Epithelial cell of esophagus (primary cell): ENCODE measurements around the gene FSTL5.
A peak's percentile ranks its signal among the peaks of the same experiment; 100 is the strongest.

Source experiments
- DNase-seq: peaks from one replicate; pipeline ENCODE4 v3.0.0; 2010; ENCODE audit warnings: low read depth
- H3K4me3 ChIP-seq: 2 replicates; pipeline ENCODE4 v1.5.1; 2011; ENCODE audit warnings: mild to moderate bottlenecking, low read length, control low read depth
- CTCF ChIP-seq: IDR thresholded peaks from 2 replicates; pipeline ENCODE4 v1.5.1; 2011; ENCODE audit warnings: low read depth, mild to moderate bottlenecking, low read length, control low read depth, inconsistent platforms; ENCODE audit not compliant: insufficient read depth; ENCODE audit errors: missing control alignments

FSTL5 gene

GRCh38 chr4:162038112-162038511, 125.7 kb downstream of the FSTL5 start:
- TF ChIP-seq CTCF: no peak
- no peak for DNase-seq
- H3K4me3 ChIP-seq: no peak overlapping the region

- TF ChIP-seq CTCF: no peak
- DNase-seq: no peak
- no peak overlapping the region for H3K4me3 ChIP-seq
Observed at GRCh38 chr4:162017863-162018262, 145.9 kb downstream of the FSTL5 start.

- H3K4me3 ChIP-seq: no peak overlapping the region
- TF ChIP-seq CTCF: no peak
Observed at GRCh38 chr4:162016991-162017390, 146.8 kb downstream of the FSTL5 start.

GRCh38 chr4:162016219-162016618, 147.6 kb downstream of the FSTL5 start:
- no peak for TF ChIP-seq CTCF
- no peak for DNase-seq
- H3K4me3 ChIP-seq: no peak overlapping the region

More at GRCh38 chr4:162016991-162017390, 146.8 kb downstream of the FSTL5 start:
- no peak for DNase-seq

GRCh38 chr4:162015090-162015489, 148.7 kb downstream of the FSTL5 start:
- peak; percentile 6 for DNase-seq
- TF ChIP-seq CTCF: no peak
- no peak overlapping the region for H3K4me3 ChIP-seq

GRCh38 chr4:162011089-162011488, 152.7 kb downstream of the FSTL5 start:
- TF ChIP-seq CTCF: no peak
- no peak overlapping the region for H3K4me3 ChIP-seq
- no peak for DNase-seq

GRCh38 chr4:162010362-162010761, 153.4 kb downstream of the FSTL5 start:
- DNase-seq: no peak
- no peak for TF ChIP-seq CTCF
- H3K4me3 ChIP-seq: no peak overlapping the region
